Sigmoid colon (tissue), 7 donors: ENCODE data around the gene NUPR2. TPM values are rescaled to one million over a fixed set of nuclear protein-coding genes. Genes with fewer than 3 reads are reported as not detected.
A peak's percentile ranks its signal among the peaks of the same experiment; 100 is the strongest.
"Not testable (repeated sequence)": the region's sequence is repeated elsewhere in the genome, so short reads cannot be mapped to it uniquely, and the experiment has no call there.

Source experiments
- DNase-seq: peaks from one replicate; pipeline ENCODE4 v3.0.0-alpha.2; 2019
- H3K27ac ChIP-seq, 4 donors: fragments of 200-600 bp; sonication (generic); one replicate each; pipeline ENCODE4 v1.5.1; 2016 to 2019; ENCODE audit warnings: mild to moderate bottlenecking in 1 of 4
- H3K27me3 ChIP-seq, 3 donors: fragments of 200-600 bp; sonication (generic); one replicate each; pipeline ENCODE4 v1.5.1; 2019; ENCODE audit warnings: mild to moderate bottlenecking in 1 of 3
- H3K36me3 ChIP-seq, 4 donors: fragments of 200-600 bp; sonication (generic); one replicate each; pipeline ENCODE4 v1.5.1; 2016 to 2019
- H3K4me1 ChIP-seq, 4 donors: fragments of 200-600 bp; sonication (generic); one replicate each; pipeline ENCODE4 v1.5.1; 2017 to 2019
- H3K4me3 ChIP-seq, 4 donors: fragments of 200-600 bp; sonication (generic); one replicate each; pipeline ENCODE4 v1.5.1; 2017 to 2019; ENCODE audit warnings: mild to moderate bottlenecking in 2 of 4, moderate library complexity in 1 of 4
- H3K9me3 ChIP-seq, 4 donors: fragments of 200-600 bp in 3 of 4; sonication (generic) in 3 of 4; one replicate each; pipeline versions ENCODE4 v1.5.1 to v1.6.1; 2013 to 2019
- CTCF ChIP-seq, 4 experiments: fragments of 450-650 bp in 3 of 4; fragments of 200-600 bp in 1 of 4; IDR thresholded peaks; one replicate each; pipeline ENCODE4 v1.5.1; 2016 to 2019; ENCODE audit warnings: antibody characterized with exemption in 4 of 4, mild to moderate bottlenecking in 3 of 4, moderate library complexity in 2 of 4
- EP300 ChIP-seq, 4 donors: sonication (generic); formaldehyde crosslinking; IDR thresholded peaks; one replicate each; pipeline ENCODE4 v1.6.1; 2017; ENCODE audit warnings: antibody characterized with exemption in 4 of 4
- POLR2A ChIP-seq, 2 donors: fragments of 450-650 bp; IDR thresholded peaks; one replicate each; pipeline ENCODE4 v1.6.1; 2016; ENCODE audit warnings: antibody characterized with exemption in 2 of 2, mild to moderate bottlenecking in 2 of 2, moderate library complexity in 2 of 2
- POLR2AphosphoS5 ChIP-seq, 4 donors: sonication (generic); formaldehyde crosslinking; IDR thresholded peaks; one replicate each; pipeline ENCODE4 v1.6.1; 2017; ENCODE audit warnings: antibody characterized with exemption in 4 of 4
- WGBS, 2 donors: extraction: QIAGEN DNeasy Blood & Tissue Kit; methylation state at CpG; one replicate each; pipeline ENCODE4 v1.1.7; 2013; 5-methylcytosine and 5-hydroxymethylcytosine counted together
- intact Hi-C: fragments of 100-400 bp; cut with DNase I; formaldehyde crosslinking; loops from one replicate; pipeline ENCODE4 v1.15.1; 2023
- polyA plus RNA-seq, 3 donors: library from polyadenylated mRNA; stranded (reverse); fragments of 200-250 nt; gene quantifications; one replicate each; pipeline ENCODE4 v1.2.3, GENCODE V29; 2013
- total RNA-seq, 4 donors: library from RNA; depleted of rRNA; stranded (reverse); fragments of >200 nt; gene quantifications; one replicate each; pipeline ENCODE4 v1.1.0, GENCODE V29; 2016
- donor health status: healthy with polysubstance abuse.
- donor health status: Bipolar disorder and iron deficiency.
- donor health status: healthy.

Gene NUPR2
- total and polyA plus RNA-seq, 7 donors: 1.8 to 6.0 (median 2.9) TPM; not detected in 4

- no peaks in the 10 kb centered on the region for H3K9me3 ChIP-seq
- 95 to 96% methylated on average over 7 of the region's 7 CpGs for WGBS, 2 donors
- no peak for TF ChIP-seq EP300 (IDR thresholded peaks at IDR 0.05)
- TF ChIP-seq POLR2A (IDR thresholded peaks at IDR 0.05): no peak
- TF ChIP-seq POLR2AphosphoS5 (IDR thresholded peaks at IDR 0.05): no peak
- TF ChIP-seq CTCF (IDR thresholded peaks at IDR 0.05): no peak
- no peak overlapping the region for H3K4me3 ChIP-seq
- peaks cover 0 to 43% (median 4%) of the 10 kb centered on the region in 4 donors for H3K36me3 ChIP-seq
- H3K27me3 ChIP-seq: no peaks in the 10 kb centered on the region
- intact Hi-C loops: loop anchor here (5.0 kb wide), 1 partner anchor 199 kb away; the partner anchor contains the start of gene ZNF713
- no peak for DNase-seq
- H3K4me1 ChIP-seq: peaks cover 0 to 30% (median 25%) of the 10 kb centered on the region in 4 donors
- H3K27ac ChIP-seq: no peak overlapping the region
These were observed 29.5 kb downstream of the NUPR2 start for GRCh38 chr7:56086761-56087160.

GRCh38 chr7:56083150-56083785, 32.9 kb downstream of the NUPR2 start:
- 51 to 70% methylated on average over 13 of the region's 13 CpGs for WGBS, 2 donors
- TF ChIP-seq CTCF (IDR thresholded peaks at IDR 0.05) (no peak), POLR2A (IDR thresholded peaks at IDR 0.05) (no peak), EP300 (IDR thresholded peaks at IDR 0.05) (no peak), POLR2AphosphoS5 (IDR thresholded peaks at IDR 0.05) (no peak)
- peaks cover 0 to 36% (median 33%) of the 10 kb centered on the region in 4 donors for H3K4me1 ChIP-seq
- H3K36me3 ChIP-seq: peaks cover 0 to 49% (median 7%) of the 10 kb centered on the region in 4 donors
- DNase-seq: peak; percentile 79
- H3K4me3 ChIP-seq: no peak overlapping the region
- H3K27me3 ChIP-seq: no peaks in the 10 kb centered on the region
- H3K27ac ChIP-seq: peak overlapping the region in 3 of 4 donors; percentile 42 to 61 (median 44)
- intact Hi-C loops: no loop called here
- no peaks in the 10 kb centered on the region for H3K9me3 ChIP-seq

- Histone ChIP-seq H3K9me3 (no peaks in the 10 kb centered on the region), H3K27me3 (no peaks in the 10 kb centered on the region), H3K4me1 (peaks cover 0 to 36% (median 33%) of the 10 kb centered on the region in 4 donors), H3K36me3 (peaks cover 4 to 49% (median 10%) of the 10 kb centered on the region in 4 donors), H3K4me3 (no peak overlapping the region), H3K27ac (peak overlapping the region in 1 of 4 donors; percentile 86)
- TF ChIP-seq POLR2A (IDR thresholded peaks at IDR 0.05) (no peak), CTCF (IDR thresholded peaks at IDR 0.05) (no peak), EP300 (IDR thresholded peaks at IDR 0.05) (no peak), POLR2AphosphoS5 (IDR thresholded peaks at IDR 0.05) (no peak)
- 94 to 96% methylated on average over 29 of the region's 29 CpGs for WGBS, 2 donors
- DNase-seq: peak; percentile 64
- intact Hi-C loops: no loop called here
These were observed 34.4 kb downstream of the NUPR2 start for GRCh38 chr7:56081626-56082340.

GRCh38 chr7:56080726-56081435, 35.3 kb downstream of the NUPR2 start:
- intact Hi-C loops, H3K4me3 ChIP-seq, H3K9me3 ChIP-seq, H3K27me3 ChIP-seq, DNase-seq: not testable (repeated sequence)
- 95 to 96% methylated on average over 28 of the region's 28 CpGs for WGBS, 2 donors
- H3K4me1 ChIP-seq: peaks cover 0 to 36% (median 33%) of the 10 kb centered on the region in 4 donors
- peaks cover 0 to 46% (median 10%) of the 10 kb centered on the region in 4 donors for H3K36me3 ChIP-seq
- peak overlapping the region in 3 of 4 donors; percentile 79 to 86 (median 84) for H3K27ac ChIP-seq
